Measurements from ENCODE around the gene STPG3. TPM values are rescaled to one million over a fixed set of nuclear protein-coding genes. Genes with fewer than 3 reads are reported as not detected.

STPG3 gene
- total and polyA plus RNA-seq, 9 of the 15 experiments (the other 6 are each of a cell fraction or from before 2014, with no cell fraction given) = not detected

DNA sequence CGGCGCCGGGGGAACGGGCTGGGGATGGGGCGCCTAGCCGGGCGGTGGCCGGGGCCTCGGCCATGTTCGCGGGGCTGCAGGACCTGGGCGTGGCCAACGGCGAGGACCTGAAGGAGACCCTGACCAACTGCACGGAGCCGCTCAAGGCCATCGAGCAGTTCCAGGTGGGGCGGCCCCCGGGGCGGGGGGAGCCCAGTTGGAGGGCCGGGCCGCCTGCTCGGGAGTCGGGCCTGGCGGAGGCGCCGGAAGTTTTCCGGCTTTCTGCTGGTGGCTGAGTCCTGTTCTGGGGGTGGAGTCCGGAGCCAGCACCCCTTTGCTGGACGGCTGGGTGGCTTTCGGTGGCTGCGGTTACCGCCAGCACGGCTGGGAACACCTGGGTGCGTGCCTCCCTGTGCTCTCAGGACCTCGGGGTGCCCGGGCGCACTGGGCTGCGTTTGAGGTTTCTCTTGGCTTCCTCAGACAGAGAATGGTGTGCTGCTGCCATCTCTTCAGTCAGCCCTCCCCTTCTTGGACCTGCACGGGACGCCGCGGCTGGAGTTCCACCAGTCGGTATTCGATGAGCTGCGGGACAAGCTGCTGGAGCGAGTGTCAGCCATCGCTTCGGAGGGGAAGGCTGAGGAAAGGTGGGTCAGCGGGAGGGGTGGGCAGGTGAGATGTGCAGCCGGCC, 4.5 kb downstream of the STPG3 start (continued):
- no peak for TF ChIP-seq PHF21A (IDR thresholded peaks at IDR 0.05; ENCODE audit: borderline replicate concordance, low read depth)
- no peak for TF ChIP-seq BRCA1 (IDR thresholded peaks at IDR 0.05)
- no peak for TF ChIP-seq BRCA1 (CRISPR knock-in tag; IDR thresholded peaks at IDR 0.05)
- TF ChIP-seq TAL1 (IDR thresholded peaks at IDR 0.05) = no peak
- peak; percentile 1; the same call in 1 of the 2 replicates for TF ChIP-seq SIN3B (IDR thresholded peaks at IDR 0.05; ENCODE audit: low read depth)
- TF ChIP-seq STAT5A (IDR thresholded peaks at IDR 0.05; ENCODE audit: borderline replicate concordance, low read length) = no peak
- TF ChIP-seq, protein P1, sequence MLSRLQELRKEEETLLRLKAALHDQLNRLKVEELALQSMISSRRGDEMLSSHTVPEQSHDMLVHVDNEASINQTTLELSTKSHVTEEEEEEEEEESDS (CRISPR knock-in tag; IDR thresholded peaks at IDR 0.05) = no peak
- TF ChIP-seq ZNF133 (CRISPR knock-in tag; IDR thresholded peaks at IDR 0.05) = no peak
- TF ChIP-seq RNF2 (IDR thresholded peaks at IDR 0.05) = no peak
- no peak for TF ChIP-seq FOXJ3 (CRISPR knock-in tag; IDR thresholded peaks at IDR 0.05)
- TF ChIP-seq ETS2 (tag; IDR thresholded peaks at IDR 0.05; ENCODE audit: borderline replicate concordance, poor library complexity, severe bottlenecking) = no peak
- no peak for TF ChIP-seq RHOXF2B (CRISPR knock-in tag; conservative IDR thresholded peaks at IDR 0.05)
- TF ChIP-seq RFX7 (CRISPR knock-in tag; IDR thresholded peaks at IDR 0.05) = no peak
- TF ChIP-seq SP2 (IDR thresholded peaks at IDR 0.05; ENCODE audit: extremely low read depth, low read depth, low read length, poor library complexity, severe bottlenecking) = no peak
- no peak for TF ChIP-seq KDM2B (CRISPR knock-in tag; IDR thresholded peaks at IDR 0.05)
- TF ChIP-seq, protein P2, sequence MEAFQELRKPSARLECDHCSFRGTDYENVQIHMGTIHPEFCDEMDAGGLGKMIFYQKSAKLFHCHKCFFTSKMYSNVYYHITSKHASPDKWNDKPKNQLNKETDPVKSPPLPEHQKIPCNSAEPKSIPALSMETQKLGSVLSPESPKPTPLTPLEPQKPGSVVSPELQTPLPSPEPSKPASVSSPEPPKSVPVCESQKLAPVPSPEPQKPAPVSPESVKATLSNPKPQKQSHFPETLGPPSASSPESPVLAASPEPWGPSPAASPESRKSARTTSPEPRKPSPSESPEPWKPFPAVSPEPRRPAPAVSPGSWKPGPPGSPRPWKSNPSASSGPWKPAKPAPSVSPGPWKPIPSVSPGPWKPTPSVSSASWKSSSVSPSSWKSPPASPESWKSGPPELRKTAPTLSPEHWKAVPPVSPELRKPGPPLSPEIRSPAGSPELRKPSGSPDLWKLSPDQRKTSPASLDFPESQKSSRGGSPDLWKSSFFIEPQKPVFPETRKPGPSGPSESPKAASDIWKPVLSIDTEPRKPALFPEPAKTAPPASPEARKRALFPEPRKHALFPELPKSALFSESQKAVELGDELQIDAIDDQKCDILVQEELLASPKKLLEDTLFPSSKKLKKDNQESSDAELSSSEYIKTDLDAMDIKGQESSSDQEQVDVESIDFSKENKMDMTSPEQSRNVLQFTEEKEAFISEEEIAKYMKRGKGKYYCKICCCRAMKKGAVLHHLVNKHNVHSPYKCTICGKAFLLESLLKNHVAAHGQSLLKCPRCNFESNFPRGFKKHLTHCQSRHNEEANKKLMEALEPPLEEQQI (IDR thresholded peaks at IDR 0.05) = no peak
- TF ChIP-seq CHD4 (IDR thresholded peaks at IDR 0.05; ENCODE audit: insufficient read depth, insufficient replicate concordance, low read depth, low read length, poor library complexity, severe bottlenecking) = no peak
- no peak for TF ChIP-seq ARHGAP35 (IDR thresholded peaks at IDR 0.05; ENCODE audit: partially characterized antibody)
- TF ChIP-seq NFATC3 (IDR thresholded peaks at IDR 0.05) = no peak
- TF ChIP-seq ZNF174 (CRISPR knock-in tag; IDR thresholded peaks at IDR 0.05) = no peak
- 0 out of 2 replicates have a peak, but pooled peaks have one; percentile 43 for TF ChIP-seq ZNF175 (CRISPR knock-in tag; IDR thresholded peaks at IDR 0.05; ENCODE audit: low read depth)
- TF ChIP-seq ZNF57 (CRISPR knock-in tag; IDR thresholded peaks at IDR 0.05) = no peak
- TF ChIP-seq PPARD (CRISPR knock-in tag; IDR thresholded peaks at IDR 0.05) = no peak
- TF ChIP-seq, protein P3, sequence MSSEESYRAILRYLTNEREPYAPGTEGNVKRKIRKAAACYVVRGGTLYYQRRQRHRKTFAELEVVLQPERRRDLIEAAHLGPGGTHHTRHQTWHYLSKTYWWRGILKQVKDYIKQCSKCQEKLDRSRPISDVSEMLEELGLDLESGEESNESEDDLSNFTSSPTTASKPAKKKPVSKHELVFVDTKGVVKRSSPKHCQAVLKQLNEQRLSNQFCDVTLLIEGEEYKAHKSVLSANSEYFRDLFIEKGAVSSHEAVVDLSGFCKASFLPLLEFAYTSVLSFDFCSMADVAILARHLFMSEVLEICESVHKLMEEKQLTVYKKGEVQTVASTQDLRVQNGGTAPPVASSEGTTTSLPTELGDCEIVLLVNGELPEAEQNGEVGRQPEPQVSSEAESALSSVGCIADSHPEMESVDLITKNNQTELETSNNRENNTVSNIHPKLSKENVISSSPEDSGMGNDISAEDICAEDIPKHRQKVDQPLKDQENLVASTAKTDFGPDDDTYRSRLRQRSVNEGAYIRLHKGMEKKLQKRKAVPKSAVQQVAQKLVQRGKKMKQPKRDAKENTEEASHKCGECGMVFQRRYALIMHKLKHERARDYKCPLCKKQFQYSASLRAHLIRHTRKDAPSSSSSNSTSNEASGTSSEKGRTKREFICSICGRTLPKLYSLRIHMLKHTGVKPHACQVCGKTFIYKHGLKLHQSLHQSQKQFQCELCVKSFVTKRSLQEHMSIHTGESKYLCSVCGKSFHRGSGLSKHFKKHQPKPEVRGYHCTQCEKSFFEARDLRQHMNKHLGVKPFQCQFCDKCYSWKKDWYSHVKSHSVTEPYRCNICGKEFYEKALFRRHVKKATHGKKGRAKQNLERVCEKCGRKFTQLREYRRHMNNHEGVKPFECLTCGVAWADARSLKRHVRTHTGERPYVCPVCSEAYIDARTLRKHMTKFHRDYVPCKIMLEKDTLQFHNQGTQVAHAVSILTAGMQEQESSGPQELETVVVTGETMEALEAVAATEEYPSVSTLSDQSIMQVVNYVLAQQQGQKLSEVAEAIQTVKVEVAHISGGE (CRISPR knock-in tag; IDR thresholded peaks at IDR 0.05) = peak in 1 of 3 experiments; percentile 98; a peak in 2 of 6 replicates
- peak; percentile 87 for TF ChIP-seq GABPA (tag; conservative IDR thresholded peaks at IDR 0.05; ENCODE audit: low read depth)
